ENCODE measurements around the gene FSTL4.

GRCh38 chr5:133612249-133612860, at the start of gene FSTL4:
- TF ChIP-seq POLR2A (IDR thresholded peaks at IDR 0.05) = no peak
- TF ChIP-seq CTCF (IDR thresholded peaks at IDR 0.05) = no peak
- TF ChIP-seq EP300 (IDR thresholded peaks at IDR 0.05; ENCODE audit: low read depth) = no peak

Data from transverse colon (tissue), 3 donors.